ENCODE data around the gene ZCWPW1.
A peak's percentile ranks its signal among the peaks of the same experiment; 100 is the strongest.

The ZCWPW1 gene

DNA sequence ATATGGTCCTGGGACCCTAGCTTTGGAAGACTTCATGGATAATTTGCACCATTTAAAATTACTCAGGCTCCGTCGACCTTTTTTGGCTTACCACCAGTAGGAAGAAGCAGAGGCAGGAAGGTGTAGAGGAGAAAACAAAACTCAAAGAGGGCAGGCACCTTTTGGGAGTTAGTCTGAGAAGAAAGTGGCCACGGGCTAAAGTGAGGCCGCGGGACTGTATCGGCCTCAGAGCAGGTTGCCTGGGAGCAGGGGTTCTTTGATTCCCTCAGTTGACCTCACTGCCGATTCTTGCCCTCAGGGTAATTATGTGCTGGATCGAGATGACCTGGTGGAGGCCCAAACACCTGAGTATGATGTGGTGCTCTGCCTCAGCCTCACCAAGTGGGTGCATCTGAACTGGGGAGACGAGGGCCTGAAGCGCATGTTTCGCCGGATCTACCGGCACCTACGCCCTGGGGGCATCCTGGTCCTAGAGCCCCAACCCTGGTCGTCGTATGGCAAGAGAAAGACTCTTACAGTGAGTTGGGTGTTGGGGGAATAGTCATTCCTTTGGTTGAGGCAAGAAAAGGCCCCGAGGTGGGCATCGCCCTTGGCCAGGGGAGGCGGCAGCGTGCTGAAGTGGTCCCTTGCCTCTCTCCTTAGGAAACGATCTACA, 4.2 kb upstream of the ZCWPW1 start:
- DNase-seq (ENCODE audit: low read depth) = no peak

DNA sequence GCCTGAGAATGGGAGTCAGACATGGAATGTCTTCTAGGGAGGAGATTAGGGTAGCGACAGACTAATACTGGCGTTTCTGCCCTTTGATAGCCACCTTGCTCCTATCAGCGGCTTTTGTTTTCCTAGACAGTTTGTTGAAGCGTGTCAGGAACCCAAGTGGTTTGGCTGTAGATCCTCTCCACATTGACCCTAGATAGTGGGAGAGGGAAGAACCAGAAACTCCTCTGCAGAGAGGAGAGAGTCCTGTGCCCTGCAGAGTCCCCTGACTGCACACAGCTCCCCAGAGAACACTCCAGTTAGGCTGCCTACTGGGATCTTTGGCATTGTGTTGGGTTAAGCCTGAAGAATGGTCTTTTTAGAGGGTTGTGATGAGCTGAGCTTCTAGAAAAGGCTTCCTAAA, 3.5 kb upstream of the ZCWPW1 start:
- DNase-seq (ENCODE audit: low read depth) = no peak

DNA sequence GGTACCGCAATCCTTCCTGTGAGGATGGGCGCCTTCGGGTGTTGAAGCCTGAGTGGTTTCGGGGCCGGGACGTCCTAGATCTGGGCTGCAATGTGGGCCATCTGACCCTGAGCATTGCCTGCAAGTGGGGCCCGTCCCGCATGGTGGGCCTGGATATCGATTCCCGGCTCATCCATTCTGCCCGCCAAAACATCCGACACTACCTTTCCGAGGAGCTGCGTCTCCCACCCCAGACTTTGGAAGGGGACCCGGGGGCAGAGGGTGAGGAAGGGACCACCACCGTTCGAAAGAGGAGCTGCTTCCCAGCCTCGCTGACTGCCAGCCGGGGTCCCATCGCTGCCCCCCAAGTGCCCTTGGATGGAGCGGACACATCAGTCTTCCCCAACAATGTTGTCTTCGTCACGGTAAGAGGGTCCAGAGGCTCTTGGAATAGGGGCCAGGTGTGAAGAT, 2.8 kb upstream of the ZCWPW1 start:
- no peak for DNase-seq (ENCODE audit: low read depth)

DNA sequence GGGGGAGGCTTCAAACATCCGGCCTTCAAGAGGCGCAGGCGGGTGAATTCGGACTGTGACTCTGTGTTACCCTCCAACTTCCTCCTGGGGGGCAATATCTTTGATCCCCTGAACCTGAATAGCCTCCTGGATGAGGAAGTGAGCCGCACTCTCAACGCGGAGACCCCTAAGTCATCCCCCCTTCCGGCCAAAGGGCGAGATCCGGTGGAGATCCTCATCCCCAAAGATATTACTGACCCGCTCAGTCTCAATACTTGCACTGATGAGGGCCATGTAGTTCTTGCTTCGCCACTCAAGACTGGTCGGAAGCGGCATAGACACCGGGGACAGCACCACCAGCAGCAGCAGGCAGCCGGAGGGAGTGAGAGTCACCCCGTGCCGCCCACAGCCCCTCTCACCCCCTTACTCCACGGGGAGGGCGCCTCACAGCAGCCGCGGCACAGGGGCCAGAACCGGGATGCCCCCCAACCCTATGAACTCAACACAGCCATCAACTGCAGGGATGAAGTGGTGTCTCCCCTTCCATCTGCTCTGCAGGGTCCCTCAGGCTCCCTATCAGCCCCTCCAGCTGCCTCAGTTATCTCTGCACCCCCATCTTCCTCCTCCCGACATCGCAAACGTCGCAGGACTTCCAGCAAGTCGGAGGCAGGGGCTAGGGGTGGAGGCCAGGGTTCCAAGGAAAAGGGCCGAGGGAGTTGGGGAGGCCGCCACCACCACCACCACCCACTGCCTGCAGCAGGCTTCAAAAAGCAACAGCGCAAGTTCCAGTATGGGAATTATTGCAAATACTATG, 2.2 kb upstream of the ZCWPW1 start:
- DNase-seq (ENCODE audit: low read depth) = peak; percentile 46

DNA sequence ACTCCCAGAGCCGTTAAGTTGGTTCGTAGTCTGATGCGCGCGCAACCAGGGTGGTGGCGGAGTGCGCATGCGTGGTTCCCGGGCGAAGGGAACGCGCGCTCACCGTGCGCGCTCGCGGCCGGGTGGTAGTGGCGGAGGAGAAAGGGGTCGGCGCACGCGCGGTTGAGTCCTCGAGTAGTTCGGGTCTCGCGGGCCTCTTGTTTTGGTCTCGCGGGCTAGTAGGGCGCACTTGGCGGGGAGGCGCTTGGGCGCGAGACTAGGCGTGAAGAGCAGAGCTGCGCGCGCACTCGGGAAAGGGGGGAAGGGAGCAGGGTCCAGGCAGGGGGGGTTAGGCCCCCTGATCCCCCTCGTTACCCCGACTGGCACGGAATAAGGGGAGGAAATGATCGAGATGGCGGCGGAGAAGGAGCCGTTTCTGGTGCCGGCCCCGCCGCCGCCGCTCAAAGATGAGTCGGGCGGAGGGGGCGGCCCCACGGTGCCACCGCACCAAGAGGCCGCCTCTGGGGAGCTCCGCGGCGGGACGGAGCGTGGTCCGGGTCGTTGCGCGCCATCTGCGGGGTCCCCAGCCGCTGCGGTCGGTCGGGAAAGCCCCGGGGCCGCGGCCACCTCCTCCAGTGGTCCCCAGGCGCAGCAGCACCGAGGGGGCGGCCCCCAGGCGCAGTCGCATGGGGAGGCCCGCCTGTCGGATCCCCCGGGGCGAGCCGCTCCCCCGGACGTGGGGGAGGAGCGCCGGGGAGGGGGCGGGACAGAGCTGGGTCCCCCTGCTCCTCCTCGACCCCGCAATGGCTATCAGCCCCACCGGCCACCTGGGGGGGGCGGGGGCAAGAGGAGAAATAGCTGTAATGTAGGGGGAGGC, 1.4 kb upstream of the ZCWPW1 start, which contains the start of gene MEPCE:
Gene MEPCE, plus strand, starts transcription at position 195 of the 856 bp plus-strand sequence. Its CDS starts 188 bp downstream, at position 383.
- peak; percentile 98 for DNase-seq (ENCODE audit: low read depth)

DNA sequence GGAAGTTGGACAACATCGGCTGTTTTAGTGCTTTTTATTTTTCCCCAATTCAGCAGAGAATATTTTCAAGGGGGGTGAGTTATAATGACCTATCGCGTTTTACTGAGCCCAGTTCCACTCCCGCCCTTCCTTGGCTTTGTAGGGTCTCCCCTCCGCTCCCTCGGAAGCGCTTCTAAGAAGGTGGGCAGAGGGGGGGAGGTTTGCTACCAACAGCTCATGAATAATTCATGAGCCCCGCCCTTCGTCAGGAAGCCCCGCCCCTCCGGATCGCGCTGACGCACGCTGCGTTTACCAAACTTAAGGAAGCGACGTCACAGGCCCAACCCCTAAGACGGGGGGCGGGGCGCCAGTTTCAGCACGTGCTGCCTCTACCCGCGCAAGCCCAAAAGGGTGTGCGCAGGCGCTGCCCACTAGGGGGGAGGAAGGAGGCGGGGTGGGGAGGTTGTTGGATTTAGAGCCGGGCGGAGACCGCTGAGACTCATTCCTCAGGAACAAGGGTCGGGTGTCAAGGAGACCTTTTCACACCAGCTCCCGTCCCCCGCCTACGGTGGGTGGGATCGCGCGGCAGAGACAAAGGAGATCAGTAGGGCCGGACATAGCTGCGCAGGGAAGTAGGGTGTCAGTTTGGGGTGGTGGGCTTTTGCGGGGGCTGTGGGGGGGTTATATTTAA, 599 bp upstream of the ZCWPW1 start:
- DNase-seq (ENCODE audit: low read depth) = peak; percentile 100

DNA sequence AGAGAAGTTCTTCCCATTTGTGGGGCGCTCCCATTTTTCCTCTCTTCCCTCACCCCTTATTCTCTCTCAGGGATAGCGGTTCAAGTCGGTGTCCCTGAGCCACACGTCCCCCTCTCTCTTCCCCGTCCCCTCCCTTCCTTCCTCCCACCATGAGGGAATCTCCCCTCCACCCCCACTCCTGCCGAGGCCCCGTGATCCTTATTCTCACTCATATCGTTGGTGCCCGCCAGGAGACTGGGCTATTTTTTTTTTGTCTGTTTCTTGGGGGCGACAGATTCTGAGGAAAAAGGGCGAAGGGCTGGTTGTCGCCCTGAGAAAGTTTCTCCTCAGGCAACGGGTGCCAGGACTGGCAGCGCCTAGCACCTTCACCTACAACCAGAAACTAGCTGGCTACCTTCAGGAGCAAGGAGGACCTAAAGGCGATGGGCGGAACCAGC, 723 bp downstream of the ZCWPW1 start:
- no peak for DNase-seq (ENCODE audit: low read depth)

DNA sequence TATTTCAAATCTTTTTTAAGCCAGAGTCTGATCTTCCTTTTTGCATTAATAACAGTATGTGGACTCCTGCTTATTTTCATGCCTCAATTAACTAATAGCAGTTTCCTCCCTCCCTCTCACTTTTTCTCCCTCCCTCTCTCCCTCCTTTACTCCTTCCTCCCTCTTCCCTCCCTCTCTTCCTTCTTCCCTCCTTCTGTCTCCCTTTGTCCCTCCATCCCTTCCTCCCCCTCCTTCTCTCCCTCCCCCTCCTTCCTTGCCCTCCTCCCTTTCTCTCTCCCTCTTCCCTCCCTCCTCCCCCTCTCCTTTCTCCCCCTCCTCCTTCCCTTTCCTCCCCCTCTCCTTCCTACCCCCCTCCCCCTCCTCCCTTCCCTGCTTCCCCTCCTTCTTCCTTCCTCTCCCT, 2.0 kb downstream of the ZCWPW1 start:
- DNase-seq (ENCODE audit: low read depth) = no peak

DNA sequence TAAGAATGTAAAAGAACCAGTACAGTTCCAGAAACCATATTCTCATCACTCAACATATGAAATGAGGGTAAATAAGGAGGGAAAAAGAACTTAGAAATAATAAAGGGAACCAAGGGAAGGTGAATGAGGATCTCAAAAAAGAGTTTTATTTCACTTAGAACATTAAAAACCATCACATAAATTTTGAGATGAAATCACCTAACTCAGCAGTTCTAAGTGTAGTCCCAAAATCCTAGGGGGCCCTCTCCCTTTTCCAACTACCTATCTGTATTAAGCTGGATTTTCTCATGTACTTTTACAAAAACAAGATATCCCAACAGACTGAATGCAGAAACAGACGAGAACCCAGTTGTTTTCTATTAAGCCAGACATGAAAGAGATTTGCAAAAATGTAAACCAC, 3.2 kb downstream of the ZCWPW1 start:
- no peak for DNase-seq (ENCODE audit: low read depth)

DNA sequence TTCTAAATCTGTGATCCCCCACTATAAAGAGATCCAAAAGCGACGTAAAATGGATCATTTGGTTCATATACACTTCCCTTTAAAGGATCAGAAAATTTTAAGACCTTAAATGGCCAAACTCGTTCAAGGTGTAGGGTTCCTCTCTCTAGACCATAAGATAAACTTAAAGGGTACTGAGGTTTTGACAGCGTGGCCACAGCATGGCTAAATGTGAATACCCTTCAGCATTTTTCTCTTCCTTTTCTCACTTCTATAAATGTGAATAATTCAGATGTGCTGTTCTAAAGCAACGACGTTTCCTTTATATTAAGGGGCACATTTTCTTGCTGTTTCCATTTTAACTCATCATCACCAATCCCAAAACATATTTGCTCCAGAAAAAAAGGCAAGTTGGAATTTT, 5.2 kb downstream of the ZCWPW1 start:
- no peak for DNase-seq (ENCODE audit: low read depth)

DNA sequence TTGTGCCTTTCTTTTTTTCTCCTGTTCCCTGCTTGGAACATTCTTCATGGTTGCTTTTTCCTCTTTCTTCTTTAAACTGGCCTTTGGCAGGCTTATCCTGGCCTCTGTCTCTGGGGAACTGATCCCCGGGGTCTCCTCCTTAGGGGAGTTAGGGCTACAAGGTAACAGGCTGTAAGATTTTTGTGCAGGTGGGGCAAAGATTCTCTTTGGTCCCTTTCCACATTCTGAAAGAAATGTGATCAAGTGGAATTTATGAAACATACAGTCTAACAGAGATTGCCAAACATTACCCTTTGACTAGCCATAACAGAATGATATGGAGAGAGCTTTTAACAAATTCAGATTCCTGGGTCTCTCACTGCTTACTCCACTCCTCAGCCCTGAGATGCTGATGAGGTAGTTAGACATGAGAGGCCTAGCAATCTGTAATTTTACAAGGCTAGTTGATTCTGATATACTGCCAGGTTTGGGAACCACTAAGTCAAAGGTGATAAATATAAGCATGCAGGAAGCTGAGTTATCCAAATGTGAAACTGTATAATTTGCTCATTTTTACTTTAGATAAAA, 8.8 kb downstream of the ZCWPW1 start:
- no peak for DNase-seq (ENCODE audit: low read depth)

DNA sequence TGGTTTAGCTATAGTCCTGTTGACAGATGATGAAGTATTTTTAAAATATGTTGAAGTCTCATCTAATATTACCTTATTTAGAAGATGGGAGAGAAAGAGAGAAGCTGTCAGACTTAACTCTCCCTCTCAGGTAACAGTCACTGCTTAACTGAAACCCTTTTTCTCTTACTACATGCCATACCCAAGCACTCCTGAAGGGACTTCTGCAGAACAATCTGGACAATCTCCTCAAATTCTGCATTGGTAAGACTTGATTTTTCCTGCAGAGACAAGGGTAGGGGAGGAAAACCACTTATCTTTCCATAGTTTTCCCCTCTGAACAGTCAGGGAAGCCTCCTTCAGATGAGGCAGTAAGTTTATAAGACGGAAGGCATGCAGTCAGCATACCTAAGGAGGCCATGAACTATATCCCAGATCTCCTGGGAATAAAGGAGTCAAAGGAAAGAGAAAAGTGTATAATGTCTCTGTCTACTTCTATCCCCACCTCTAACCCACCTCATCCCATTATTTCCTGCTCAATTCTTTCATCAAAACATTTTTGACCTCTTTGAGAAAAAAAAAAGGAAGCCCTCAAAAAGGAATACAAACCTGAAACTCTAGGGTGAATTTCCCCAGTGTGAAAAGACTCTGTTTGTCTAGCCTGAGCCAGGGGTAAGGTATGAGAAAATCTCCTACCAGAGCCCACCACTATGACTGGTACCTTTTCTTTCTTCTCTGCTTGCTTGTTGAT, 9.4 kb downstream of the ZCWPW1 start:
- DNase-seq (ENCODE audit: low read depth) = peak; percentile 27

DNA sequence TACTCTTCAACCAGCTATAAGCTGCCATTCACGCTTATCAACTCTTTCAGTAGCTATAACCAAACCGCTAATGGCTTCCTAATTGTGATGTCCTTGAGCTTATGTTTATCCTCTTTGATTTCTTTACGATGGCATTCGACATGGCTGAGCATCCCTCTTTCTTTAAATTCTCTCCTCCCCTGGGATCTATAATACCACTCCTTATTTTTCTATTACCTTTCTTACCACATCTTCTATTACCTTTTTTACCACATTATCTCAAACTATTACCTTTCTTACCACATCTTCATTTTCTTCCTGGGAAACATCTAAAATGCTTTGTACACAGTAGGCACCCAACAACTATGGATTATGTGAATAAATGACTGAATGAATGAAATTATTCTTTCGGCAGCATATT, 13.1 kb downstream of the ZCWPW1 start:
- no peak for DNase-seq (ENCODE audit: low read depth)

DNA sequence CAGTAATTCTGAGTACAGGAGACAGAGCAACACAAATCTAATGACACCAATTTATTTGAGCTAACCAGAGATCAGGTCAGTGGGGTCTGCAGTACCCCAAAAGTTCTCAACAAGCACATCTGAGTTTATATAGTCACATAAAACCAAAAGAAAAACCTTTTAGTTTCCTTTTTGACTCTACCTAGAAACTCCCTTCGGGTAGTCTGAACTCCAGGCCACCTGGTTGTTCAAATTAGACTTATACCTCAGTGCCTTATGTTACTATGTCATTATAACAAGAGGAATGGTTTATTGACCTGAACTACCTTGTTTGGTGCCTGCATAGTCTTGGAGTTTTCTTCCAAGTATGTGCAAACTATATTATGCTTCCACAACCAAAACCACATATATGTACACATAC, 14.6 kb downstream of the ZCWPW1 start:
- no peak for DNase-seq (ENCODE audit: low read depth)

DNA sequence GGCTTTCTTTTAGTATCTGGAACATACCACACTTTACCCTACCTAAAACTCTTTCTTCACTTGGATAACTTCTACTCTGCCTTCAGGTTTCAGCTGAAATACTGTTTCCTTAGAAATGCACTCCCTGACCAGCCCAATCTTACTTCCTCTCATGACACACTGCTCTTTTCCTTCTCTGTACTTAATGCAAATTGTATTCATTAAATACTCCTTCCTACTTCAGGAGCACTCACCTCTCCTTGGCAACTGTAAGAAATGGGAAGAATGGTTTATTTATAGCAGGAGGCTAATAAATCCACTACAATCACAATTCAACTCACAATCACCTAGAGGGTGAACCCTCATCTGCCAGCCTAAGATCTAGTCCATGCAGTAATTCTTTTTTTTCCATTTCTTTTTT, 15.2 kb downstream of the ZCWPW1 start:
- no peak for DNase-seq (ENCODE audit: low read depth)

DNA sequence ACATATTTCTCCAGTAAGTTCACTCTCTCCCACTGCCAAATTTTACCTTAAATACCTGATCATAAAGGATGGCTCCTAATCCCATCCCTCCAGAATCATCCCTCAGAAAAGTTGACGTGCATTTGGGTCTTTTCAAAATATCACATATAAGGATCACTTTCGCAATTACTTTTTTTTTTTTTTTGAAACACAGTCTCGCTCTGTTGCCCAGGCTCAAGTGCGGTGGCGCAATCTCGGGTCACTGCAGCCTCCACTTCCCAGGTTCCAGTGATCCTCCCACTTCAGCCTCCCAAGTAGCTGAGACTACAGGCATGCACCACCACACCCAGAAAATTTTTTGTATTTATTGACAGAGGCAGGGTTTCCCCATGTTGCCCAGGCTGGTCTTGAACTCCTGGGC, 17.4 kb downstream of the ZCWPW1 start:
- no peak for DNase-seq (ENCODE audit: low read depth)

DNA sequence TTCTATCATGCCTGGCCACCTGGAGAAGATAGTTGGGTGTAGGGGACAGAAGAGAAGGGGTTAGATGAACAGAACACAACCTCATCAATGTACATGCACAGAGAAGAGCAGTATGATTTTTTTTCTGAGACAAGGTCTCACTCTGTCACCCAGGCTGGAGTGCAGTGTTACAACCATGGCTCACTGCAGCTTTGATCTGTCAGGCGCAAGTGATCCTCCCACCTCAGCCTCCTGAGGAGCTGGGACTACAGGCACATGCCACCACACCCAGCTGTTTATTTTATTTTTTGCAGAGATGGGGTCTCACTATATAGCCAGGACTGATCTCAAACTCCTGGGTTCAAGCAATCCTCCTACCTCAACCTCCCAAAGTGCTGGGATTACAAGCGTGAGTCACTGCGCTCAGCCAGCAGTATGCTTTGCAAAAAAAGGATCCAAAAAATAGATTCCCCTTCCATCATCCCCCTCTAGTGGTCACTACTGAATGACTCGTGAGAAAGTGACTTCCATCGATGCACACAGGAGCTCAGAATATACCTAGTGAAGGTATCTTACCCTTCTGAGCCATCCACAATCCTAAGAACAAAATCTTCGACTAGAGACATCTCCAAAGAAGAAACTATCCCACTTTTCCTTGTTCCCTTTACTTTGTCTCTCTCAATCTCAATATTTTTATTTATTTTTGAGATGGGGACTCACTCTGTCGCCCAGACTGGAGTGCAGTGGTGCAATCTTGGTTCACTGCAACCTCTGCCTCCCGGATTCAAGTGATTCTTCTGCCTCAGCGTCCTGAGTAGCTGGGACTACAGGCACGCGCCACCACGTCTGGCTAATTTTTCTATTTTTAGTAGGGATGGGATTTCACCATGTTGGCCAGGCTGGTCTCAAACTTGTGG, 21.0 kb downstream of the ZCWPW1 start:
- peak; percentile 79 for DNase-seq (ENCODE audit: low read depth)

DNA sequence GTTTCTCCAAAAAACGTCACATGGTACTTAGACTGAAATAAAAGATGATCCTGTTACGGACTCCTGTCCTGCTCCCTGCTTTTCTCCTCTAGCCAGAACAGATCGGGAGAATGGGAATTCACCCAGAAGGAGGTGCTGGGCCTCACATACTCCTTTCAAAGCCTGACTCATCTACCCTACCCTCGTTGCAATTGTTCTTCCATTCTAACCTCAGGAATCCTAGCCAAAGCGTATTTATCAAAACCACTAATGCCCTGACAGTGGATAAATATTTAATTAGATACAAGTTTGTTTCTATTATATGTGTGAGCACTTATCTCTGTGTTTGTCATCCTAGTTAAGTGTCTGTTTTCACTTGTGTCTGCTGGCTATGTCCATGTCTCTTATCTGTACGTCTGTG, 21.7 kb downstream of the ZCWPW1 start:
- peak; percentile 45 for DNase-seq (ENCODE audit: low read depth)

DNA sequence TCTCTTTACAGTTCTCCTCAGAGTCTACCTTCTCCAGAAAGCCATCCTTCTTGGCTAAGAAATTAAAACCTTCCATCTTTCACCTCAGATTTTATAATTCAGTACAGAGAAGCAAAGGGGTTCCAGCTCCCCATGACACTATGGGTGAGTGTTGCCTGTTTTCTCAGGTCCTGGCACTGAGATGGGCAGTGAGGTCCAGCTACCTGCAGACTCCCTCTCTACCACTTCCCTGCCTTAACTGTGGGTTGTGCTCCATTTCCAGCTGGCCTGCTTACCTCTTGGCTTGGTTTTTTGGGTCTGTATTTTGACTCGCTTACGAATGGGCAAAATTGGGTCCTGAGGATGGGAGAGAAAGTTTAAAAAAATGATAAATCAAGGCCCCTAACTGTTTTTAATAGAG, 26.3 kb downstream of the ZCWPW1 start:
- DNase-seq (ENCODE audit: low read depth) = no peak

DNA sequence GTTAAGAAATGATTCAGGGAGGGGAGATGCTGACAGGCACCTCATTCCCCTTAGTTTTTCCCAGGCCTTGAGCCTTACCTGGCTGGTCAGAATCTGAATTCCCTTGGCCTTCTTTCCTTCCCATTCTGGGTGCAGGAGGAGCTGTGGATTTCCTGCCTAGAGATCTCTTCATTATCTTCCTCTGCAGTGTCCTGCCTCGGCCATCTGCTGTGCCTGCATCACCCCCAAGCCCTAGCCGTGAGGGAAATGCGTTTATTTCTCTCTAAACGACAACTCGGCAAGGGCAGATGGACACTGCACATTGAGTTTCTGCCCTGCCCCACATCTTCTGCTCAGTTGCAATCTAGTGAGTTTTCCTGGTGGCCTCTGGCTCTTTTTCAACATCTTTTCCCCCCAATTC, 26.7 kb downstream of the ZCWPW1 start:
- DNase-seq (ENCODE audit: low read depth) = no peak
